Middle frontal gyrus (tissue), 1 donor: ENCODE results near the gene TMEM183A.

ENCODE experiments used
- DNase-seq: peaks from one replicate; pipeline ENCODE4 v3.0.0-alpha.2; 2015; ENCODE audit warnings: low spot score; ENCODE audit errors: extremely low spot score

Gene TMEM183A

DNA sequence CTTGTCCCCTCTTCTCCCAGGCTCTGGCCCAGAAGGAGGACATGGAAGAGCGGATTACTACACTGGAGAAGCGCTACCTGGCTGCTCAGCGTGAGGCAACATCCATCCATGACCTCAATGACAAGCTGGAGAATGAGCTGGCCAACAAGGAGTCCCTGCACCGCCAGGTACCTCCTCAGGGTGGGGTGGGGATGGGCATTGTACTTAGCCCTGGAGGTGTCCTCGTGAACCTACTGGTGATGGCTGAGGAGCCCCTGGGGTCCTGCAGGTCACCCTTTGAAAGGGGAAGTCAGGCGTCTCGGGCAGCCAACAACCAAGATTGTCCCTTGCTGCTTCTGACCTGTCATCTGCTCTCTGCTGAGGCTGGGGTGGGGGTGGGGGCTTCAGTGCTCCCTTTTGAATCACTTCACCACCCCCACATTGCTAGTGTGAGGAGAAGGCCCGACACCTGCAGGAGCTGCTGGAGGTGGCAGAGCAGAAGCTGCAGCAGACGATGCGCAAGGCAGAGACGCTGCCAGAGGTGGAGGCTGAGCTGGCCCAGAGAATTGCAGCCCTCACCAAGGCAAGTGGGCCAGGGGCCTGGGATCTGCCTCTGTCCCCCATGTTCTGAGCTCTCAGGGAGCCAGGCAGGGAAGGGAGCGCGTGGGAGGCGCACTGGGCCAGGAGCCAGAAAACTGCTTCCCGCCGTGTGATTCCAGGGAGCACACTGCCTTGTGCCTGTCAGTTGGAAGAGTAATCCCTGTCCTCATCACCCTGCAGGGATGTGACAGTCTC lies 38.8 kb downstream of the TMEM183A start:
- no peak for DNase-seq

DNA sequence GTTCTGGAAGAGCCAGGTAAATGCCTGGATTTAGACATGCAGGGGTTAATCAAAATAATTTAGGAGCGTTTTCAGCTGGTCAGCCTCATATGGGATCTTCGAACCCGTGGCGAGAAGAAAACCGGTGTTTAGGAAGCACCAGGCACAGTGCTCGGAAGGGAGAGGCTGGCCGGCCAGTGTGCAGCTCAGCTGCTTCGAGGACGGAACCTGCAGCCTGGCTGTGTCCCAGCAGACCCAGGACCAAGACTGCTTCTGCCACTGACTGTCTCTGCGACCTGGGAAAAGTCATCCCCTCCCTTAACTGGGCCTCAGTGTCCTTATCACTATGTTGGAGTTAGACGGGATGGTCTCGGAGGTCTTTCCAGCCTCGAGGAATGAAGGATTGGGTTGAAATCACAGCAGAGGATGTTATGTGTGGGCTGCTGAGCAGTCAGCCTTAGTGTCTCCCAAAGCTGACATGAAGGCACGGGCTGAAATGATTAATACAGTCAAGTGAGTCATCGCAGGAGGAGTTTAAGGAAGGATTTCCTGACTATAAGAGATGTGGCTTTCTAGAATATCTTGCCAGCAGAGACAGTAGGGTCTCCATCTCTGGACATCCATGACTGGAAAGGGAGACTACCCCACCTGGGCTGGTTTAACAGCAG lies 39.9 kb downstream of the TMEM183A start:
- DNase-seq: no peak

DNA sequence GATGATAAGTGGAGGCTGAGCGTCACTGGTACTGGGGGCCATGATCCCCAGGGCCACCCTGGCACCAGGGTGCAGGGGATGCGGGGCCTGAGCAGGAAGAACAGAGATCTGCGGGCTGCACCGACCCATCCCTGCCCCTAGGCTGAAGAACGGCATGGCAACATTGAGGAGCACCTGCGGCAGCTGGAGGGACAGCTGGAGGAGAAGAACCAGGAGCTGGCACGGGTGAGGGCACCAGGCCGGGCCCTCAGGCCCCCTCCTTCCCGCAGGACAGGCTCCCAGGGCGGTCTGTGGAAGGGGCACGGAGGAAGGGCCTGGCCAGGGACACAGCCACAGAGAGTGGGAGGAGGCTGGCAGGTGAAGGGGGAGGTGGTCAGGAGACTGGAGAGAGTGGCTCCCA lies 40.9 kb downstream of the TMEM183A start:
- no peak for DNase-seq

DNA sequence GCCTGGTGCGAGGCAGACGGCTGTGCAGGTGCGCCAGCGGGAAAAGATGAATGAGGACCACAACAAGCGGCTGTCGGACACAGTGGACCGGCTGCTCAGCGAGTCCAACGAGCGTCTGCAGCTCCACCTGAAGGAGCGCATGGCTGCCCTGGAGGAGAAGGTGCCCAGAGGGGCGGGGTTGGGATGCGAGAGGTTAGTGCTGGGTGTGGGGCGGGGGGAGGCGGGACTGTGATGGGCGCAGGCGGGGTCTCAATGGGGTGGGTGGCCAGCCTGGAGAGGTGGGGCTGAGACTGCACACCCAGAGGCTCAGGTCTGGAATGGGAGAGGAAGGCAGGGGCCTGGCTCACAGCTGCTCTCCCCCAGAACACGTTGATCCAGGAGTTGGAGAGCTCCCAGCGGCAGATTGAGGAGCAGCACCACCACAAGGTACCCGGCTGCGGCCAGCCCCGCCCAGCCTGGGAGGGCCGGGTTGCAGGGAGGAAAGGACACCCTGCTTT lies 41.4 kb downstream of the TMEM183A start:
- DNase-seq: no peak

DNA sequence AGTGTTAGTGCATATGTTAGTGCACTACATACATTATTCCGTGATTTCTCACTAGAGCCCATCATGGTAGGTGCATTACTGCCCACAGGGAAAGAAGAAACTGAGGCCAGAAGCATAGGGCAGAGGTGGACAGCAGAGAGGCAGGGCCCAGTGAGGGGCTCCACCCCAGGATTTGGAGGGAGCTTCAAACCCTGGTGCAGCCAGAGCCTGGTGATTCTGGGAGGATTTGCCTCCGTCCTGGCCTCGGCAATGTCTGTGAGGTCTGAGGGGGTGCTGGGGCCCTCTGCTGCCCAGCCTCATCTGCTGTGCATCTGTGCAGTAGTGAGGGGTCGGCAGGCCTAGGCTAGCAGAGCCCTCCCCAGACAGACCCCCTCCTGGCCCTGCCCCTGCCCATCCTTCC lies 41.9 kb downstream of the TMEM183A start:
- no peak for DNase-seq

DNA sequence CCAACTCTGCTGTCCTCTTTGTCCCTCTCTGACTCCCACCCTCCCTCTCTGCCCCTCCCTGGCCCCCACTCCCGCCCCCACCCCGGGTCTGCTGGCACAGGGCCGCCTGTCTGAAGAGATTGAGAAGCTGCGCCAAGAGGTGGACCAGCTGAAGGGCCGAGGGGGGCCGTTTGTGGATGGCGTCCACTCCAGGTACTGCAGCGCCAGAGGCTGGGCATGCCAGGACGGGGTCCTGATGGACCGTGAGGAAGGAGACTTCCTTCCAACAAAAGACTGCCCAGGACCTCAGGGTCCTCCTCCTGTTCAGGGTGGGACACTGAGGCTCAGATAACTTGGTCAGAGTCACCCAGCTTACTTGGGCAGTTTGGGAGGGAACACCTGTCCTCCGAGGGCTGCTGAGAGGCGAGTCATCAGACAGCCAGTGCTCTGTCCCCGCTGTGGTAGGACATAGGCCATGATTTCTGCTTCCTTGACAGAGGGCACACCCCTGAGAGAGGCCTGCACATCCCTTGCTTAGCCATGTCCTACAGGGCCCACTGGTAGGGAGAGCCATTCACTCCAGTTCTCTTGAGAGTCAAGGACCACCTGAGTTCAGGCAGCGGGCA lies 42.5 kb downstream of the TMEM183A start:
- no peak for DNase-seq

DNA sequence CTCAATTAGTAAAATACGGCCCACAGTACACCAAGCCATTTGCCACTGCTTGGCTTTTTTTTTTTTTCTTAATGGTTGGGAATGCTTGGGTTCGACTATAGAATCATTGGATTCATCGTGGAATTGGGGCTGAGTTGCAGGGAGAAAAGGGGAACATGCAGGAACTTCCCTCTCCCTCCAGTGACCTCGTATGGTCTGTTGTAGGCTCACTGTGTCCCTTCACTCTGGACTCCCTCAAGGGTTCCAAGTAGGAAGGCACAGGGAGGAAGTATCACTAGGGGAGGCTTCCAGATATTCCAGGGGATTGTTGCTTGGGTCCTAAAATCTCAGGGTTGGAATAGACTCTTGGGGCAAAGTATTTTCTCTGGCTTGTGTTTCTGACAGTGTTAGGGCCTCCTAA lies 43.7 kb downstream of the TMEM183A start:
- no peak for DNase-seq

DNA sequence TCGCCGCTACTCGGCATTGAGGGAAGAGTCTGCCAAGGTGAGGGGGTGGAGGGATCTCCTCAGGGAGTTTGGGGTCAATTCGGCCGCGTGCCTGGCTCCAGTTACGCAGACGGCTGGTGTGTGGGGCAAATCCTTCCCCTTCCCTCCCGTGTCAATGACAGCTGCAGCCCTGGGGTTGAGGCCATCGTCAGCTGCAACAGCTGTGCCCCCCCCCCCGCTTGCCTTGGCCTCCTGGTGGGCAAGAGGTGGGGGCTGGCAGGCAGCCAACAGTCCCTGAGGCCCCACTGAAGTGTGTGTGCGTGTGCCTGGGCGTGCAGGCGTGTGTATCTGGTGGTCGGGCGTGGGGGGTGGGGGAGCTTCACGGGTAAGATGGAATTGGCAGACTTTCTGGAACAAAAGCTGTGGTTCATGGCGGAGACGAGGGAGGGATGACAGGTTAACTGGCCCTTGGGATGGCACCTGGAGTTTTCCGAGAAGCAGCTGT lies 44.7 kb downstream of the TMEM183A start:
- no peak for DNase-seq

DNA sequence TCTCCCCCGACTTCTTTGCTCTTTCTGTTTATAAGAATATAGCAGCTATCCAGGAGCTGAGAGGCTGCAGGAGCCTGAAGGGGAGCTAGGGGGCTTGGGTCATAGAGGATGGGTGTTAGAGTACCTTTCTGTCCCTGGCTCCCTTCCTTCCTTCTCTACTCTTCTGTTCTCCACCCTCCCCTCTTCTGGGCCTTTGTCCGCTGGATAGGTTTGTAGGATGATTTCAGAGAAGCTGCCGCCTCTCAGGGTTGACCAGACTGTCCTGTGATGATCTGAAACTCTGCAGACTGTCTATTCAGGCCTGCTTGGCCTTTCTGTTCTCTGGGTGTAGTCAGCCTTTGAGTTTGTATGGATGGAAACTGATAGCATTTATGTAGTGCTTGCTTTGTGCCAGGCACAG lies 45.4 kb downstream of the TMEM183A start:
- DNase-seq: no peak

DNA sequence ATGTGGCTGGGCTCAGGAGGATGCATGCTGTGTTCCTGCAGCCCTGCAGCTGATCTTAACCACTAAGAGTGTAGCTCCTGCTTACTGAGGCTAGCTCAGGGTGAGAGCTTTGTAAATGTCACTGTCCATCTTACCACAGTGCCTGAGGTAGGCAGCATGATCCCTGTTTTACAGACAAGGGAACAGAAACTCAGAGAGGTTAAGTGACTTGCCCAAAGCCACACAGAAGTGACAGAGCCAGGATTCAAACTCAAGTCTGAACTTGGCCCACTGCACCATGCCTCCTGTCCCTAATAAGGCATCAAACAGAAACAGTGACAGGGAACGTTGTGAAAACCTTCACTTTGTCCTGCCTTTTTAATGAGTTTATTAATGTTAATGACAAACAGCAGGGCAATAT lies 47.0 kb downstream of the TMEM183A start:
- DNase-seq: no peak

DNA sequence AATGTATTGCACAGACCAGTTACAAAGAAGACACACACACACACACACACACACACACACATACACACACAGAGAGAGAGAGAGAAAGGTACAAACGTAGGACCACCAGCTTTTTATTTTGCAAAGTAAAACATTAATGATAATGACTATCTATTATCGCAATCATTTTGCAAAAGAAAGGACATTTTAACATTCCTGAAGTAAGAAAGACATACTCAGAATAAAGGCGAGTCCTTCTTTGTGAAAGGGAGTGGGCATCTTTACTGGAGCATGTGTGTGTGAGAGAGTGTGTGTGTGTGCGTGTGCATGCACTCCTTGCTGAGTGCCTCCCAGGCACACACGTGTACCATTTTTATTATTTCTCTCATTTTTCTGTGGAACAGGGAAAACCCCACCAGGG lies 47.5 kb downstream of the TMEM183A start:
- DNase-seq: no peak

DNA sequence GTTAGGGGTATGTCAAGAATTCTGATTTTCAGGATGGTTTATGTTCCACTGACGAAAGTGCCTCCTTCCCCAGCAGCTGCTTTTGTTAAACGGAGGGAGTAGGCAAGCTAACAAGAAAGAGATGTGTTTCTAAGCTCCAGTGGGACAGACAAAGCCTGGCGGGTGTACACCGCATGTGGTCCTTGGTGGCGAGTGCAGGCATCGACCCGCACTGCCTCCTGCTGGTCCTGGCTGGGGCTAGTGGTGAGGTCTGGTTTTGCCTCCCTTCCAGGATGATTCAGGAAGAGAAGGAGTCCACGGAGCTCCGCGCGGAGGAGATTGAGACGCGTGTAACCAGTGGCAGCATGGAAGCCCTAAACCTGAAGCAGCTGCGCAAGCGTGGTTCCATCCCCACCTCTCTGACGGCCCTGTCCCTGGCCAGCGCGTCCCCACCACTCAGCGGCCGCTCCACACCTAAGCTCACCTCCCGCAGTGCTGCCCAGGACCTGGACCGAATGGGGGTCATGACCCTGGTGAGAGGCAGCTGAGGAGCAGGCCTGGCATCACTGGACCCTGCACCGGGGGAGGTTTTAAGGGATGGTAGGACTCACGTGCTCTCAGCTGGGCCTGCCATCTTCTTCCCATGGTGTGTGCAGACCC lies 48.1 kb downstream of the TMEM183A start:
- no peak for DNase-seq

DNA sequence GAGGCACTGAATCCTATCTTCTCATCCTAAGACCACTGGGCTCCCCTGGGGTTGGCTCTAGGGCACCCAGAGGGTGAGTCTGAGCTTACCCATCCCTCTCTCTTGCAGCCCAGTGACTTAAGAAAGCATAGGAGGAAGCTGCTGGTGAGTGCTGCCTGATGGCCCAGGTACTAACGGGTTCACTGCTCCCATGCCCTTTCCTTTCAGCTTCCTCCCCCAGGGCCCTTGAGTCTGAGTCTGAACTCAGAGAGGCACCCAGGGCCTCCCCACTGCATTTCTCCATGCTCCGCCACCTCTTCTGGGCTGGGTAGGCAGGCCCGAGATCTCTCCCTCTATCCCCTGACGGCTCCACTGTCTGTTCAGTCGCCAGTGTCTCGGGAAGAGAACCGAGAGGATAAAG lies 48.8 kb downstream of the TMEM183A start:
- no peak for DNase-seq

DNA sequence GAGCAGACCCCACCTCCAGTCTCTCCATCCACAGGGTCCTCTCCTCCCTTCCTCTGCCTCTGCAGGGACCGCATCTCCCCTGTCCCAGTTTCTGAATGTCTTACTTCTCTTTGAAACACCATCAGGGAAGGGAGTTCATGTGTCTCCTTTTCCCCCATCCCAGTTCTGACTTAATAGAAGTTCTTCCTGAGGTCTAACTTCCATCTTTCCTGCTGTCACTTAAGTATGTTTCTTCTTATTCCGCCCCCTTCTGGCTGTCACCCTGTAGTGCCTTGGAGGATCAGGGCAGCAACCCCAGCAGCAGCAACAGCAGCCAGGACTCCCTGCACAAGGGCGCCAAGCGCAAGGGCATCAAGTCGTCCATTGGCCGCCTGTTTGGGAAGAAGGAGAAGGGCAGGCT lies 49.3 kb downstream of the TMEM183A start:
- DNase-seq: no peak

DNA sequence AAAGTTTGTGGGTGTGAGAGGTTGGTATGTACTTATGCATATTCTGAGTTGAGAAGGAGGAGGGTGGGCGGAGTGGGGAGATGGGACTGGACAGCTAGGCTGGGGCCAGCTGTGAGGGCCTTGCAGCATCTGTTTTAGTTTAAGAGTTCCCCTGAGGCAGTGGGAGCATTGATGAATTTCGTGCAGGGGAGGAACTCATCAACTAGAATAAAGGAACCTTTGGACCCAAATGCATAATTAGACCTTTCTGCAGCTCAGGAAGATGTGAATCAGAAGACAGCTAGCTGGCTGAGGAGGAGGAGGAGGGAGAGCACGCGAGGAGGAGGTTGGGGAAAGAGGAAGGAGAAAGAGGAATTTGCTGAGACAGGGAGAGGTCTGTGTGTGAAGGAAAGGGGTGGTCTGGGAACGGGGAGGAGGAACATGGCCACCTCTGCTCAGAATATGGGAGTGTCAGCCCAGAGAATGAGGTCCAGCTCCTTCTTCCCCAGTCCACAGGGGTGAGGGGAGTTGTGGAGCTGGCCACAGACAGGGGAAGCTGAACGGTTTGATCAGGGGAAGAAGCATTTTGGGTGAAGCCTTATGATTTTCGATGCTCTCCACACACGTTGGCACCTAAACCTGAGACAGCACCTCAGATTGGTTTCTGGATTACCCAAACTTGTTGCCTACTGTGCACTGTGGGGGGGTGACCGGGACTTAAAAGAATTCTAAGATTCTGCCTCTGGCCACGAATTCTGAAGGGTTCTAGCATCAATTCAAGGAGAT lies 50.9 kb downstream of the TMEM183A start:
- no peak for DNase-seq

DNA sequence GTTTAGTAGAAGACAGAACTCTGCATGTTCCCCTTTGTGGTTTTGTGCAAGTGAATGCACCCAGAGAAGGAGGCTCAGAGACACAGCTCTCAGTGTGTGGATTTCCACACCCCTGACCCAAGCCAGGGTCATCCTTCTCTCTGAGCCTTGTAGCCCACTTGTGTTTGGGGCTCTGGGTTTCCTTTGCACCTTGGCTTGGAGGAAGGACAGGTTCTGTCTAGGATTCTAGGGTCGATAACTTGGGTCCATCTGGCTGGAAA lies 51.4 kb downstream of the TMEM183A start:
- DNase-seq: no peak

DNA sequence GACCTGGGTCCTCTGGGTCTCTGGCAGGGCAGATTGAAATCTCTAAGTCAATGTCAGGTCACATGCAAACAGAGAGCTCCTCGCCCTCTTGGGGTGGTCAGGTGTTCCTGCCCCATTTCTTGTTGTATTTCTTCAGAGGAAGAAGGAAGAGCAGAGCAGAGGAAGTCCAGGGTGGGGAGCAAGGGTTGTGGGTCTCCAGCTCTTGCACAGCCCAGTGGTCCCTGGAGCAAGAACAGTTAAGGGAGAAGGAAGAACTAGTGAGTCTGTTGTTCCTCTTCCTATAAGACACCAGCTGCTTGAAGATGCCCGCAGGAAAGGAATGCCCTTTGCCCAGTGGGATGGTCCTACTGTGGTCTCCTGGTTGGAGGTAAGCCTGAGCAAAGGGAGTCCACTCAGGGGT lies 52.3 kb downstream of the TMEM183A start:
- no peak for DNase-seq

DNA sequence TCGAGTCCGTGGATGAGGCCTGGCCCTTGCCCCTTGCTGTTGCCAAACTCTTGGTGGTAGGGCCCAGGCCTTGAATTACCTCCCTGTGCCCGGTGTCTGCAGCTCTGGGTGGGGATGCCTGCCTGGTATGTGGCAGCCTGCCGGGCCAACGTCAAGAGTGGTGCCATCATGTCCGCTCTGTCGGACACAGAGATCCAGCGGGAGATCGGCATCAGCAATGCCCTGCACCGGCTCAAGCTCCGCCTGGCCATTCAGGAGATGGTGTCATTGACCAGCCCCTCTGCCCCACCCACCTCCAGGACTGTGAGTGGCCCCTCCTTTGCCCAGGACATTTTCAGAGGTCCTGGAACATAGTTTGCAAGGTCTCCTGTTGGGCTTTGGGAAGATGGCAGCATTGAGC lies 52.9 kb downstream of the TMEM183A start:
- DNase-seq: no peak

DNA sequence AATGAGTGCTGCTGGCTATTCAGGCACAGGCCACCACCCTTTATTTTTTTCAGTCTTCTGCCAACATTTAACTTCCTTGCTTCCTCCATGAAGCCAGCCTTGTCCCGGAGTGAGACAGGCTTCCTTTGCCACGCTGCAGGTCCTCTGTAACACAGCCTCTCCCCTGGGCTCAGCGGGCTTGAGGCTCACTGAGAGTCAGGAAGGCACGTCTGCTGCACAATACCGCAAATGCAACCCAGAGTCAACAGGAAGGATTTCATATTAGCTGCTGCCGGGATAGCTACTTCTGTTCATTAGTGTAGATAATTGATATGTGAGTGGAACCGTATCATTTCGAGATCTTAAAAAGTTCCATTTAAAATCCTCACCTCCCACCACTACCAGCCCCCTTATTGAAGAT lies 56.1 kb downstream of the TMEM183A start:
- no peak for DNase-seq

DNA sequence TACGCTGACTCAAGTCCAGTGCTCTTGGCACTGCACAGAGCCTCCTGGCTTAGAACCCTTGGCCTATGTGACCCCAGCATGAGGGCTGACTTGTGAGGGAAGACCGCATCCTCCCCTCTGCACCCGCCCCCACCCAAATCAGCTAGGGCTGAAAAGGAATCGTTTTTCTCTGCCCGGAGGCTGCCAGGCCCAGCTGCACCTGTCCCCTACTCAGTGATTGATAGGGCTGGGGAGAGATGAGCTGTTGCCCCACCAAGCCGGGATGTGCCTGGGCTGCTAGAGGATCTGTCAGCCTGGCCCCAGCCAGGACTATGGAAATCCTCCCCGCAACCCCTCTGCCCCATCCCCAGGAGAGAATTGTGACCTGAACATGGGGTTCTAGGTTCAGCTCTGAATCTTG lies 58.0 kb downstream of the TMEM183A start:
- no peak for DNase-seq

DNA sequence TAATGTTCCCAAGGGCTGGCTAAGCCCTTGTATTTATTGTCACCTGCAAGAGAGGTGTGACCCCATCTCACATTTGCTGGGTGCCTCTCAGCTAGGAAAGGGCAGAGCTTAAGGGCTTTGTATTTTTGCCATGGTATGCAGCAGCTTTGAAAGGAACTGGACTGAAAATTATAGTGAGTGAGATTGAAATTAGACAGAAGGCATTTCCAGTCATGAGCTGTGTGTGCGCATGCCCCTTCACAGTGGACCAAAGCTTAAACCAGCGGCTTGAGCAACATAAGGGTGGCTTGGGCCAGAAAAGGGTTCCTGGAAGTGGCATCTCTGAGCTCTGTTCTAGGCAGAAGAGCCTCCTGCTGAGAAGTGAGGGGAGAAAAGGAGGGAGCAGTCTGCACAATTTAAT lies 58.8 kb downstream of the TMEM183A start:
- no peak for DNase-seq

DNA sequence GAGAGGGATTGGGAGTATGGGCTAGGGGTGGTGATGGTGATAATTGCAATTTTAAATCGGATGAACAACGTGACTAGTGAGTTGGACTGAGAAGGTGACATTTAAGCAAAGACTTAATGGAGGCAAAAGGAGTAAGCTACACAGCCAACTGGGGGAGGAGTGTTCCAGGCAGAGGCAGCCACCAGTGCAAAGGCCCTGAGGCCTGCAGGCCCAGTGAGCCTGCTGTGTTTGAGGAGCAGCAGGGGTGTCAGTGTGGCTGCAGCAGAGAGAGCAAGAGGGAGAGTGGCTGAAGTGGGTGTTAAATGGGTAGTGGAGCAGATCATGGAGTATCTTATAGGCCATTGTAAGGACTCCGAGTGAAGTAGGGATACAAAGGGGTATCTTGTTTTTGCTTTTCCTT lies 59.8 kb downstream of the TMEM183A start:
- no peak for DNase-seq
